Mesenteric fat pad (tissue), 1 donor: ENCODE data around the gene ESR1. TPM values are rescaled to one million over a fixed set of nuclear protein-coding genes. Genes with fewer than 3 reads are reported as not detected.
"Not testable (repeated sequence)": the region's sequence is repeated elsewhere in the genome, so short reads cannot be mapped to it uniquely, and the experiment has no call there.

Experiments
- DNase-seq: peaks from one replicate; pipeline ENCODE4 v3.0.0-alpha.2; 2020; ENCODE audit warnings: low spot score
- total RNA-seq: library from RNA; stranded (reverse); fragmentation: NEBNext Ultra II Directional; extraction: Animal tissue kit (Norgen Biotek cat#: 25700); gene quantifications from one replicate; pipeline ENCODE4 v1.2.1, GENCODE V29; 2021
- donor health status: DM: yes; HTN: yes; CAD: no.

Gene ESR1
- total RNA-seq, 1 donor from 2014 or later: 6.3 TPM

- no peak for DNase-seq
Measured at GRCh38 chr6:152124429-152125074, 317.1 kb downstream of the ESR1 start.

GRCh38 chr6:152127432-152128165 lies 320.1 kb downstream of the ESR1 start:
- DNase-seq: no peak

DNA sequence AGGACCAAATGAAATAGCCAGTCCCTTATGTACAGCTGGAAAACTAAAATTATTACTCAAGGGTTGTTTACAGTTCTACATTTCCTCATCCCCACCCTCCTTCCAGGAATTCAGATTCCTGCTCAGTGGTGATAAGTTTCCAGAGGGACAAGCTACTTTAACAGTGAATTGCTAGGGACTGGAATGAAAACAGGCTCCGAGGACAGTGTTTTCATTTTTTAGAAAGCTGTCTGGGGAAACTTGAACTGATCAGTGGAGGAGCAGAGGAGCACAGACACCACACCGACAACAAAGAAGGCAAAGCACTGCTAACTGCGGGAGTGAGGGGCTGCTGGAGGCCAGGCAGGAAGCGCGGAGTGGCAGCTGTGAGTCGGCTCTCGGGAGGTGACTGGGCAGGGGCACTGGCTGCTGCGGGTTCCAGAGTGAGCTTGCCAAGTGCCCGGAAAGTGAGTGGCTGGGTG lies 322.2 kb downstream of the ESR1 start:
- no peak for DNase-seq

GRCh38 chr6:152130441-152130840 lies 323.0 kb downstream of the ESR1 start:
- no peak for DNase-seq

- no peak for DNase-seq
Measured at GRCh38 chr6:152135755-152136448, 328.4 kb downstream of the ESR1 start.

GRCh38 chr6:152136449-152136825 lies 329.0 kb downstream of the ESR1 start:
- DNase-seq: no peak

DNA sequence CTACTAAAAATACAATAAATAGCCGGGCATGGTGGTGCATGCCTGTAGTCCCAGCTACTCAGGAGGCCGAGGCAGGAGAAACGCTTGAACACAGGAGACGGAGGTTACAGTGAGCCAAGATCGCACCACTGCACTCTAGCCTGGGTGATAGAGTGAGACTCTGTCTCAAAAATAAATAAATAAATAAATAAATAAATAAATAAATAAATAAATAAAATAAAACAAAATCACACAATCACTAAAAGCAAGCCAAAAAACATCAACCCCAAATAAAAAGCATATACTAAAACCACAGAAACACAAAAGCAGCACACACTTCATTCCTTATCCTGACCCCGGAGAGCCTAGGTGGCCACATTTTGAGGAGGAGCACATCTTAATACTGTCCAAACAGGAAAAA lies 330.9 kb downstream of the ESR1 start:
- DNase-seq: not testable (repeated sequence)

DNA sequence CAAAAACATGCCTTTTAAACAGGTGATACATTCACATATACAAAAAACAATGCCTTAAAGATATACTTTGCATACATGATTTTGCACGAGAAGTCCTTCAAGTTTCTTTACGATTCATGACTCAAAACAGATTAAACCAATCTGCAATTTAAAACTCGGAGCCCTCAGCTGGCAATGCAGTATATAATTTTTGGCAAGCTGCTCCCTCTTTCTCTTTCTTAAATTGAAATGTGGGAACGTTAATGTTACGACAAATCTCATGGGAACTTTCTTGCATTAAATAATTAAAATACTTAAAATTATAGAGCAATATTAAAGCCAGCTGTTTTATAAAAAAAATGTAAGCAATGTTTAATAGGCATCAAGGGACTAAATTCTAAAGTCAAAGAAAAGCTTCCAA lies 334.6 kb downstream of the ESR1 start:
- DNase-seq: no peak

DNA sequence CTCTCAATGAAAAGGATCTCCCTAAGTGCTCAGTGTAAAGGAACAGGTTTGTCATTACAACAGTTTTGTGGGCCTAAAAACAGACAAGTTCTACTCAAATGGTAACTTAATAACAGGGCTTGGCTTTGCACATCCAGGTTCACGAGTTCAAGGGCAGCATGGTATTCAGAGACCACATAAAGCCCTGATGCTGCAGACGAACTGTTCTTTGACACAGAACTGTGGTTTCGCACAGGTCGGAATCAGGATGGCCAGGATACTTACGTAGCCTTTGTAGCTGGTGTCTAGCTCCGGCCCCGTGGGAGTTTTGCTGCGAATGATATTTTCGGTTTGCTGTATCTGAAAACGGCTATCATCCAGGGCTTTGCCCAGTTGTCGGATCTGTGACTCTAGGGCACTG lies 335.9 kb downstream of the ESR1 start:
- DNase-seq: no peak

DNA sequence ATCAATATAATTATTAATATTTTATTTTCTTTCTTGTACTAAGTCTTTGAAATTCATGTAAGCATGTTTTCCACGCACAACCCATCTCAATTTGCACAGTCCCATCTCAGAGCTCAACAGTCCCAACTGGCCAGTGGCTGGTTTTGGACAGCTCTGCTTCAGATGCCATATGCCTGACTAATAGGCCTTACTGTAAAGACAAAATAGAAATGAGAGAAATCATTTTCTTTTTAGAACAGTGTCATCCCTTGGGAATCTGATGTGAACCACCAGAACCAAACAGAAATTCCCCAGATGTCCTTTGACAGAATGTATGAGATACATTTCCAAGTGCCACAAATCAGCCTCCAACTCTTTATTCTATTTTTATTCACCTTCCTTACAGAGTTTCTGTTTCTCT lies 338.9 kb downstream of the ESR1 start:
- no peak for DNase-seq

- DNase-seq: no peak
Measured at GRCh38 chr6:152147269-152147668, 339.8 kb downstream of the ESR1 start.

DNA sequence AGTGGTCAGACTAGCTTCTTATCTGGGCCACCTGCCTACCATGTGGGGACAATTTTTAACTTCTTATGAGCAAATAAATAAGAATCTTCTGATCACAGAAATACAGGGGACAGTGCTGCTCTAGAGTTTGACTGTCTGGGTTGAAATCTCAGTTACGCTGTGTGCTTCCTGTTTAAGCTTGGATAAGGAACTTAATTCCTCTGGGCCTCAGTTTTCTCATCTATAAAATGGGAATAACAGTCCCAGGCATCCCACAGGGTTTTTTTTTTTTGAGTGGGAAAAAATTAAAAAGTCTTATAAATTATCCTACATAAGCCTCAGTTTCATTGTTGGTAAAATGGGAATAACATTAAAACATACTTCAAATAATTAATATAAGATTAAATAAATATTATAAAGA lies 340.9 kb downstream of the ESR1 start:
- DNase-seq: no peak

GRCh38 chr6:152150196-152150595 lies 342.7 kb downstream of the ESR1 start:
- no peak for DNase-seq

GRCh38 chr6:152151920-152152319 lies 344.4 kb downstream of the ESR1 start:
- no peak for DNase-seq

DNA sequence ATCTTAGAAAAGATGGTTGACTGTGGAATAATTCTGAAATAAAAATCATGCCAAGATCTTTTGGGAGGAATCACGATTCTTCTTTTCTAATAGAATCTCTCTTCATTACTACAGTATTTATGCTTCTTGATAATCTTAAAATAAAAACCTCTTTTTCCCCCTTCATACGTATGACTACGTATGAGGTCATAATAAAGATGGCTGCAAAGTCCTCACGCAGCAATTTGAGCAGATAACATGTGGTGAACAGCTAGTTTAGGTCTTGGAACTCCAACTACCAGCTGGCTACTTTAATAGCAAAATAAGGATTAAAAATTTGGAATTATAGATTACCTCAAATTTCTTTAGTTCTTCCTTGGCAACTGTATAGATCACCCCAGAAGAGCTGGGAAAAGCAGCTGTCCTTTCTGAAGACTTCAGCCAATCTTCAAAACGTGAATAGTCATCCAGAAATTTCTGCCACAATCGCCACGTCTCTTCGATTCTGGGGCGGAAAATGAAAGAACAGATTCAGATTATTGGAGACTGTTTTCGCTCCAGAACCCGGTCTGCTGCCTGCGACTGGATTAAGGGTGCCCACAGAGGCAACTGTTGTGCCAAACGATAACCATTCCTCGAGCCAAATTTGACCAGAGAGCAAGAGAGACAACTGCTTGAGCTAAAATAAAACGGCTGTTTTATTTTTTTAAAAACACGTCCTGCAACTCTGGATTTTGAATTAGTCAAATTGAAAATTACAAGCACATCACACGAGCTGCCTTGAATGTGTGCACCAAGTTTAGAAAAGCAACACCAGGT lies 347.3 kb downstream of the ESR1 start:
- DNase-seq: no peak

DNA sequence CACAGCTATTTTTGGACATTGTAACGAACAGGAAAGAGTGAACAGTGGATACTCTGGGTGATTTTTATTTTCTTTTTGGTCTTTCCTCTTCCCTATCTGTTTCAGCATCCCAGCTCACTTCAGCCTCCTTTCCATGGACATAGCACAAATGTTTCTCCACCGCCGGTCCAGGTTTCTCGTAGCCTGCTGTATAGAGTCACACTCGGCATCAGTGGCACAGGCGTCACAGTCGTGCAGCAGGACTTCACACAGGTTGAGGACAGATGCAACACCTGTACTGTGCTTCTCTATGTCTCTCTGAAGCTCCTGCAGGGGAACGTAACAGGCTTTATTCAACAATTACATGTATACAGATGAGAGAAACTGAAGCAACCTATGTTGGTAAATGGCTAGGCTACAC lies 348.3 kb downstream of the ESR1 start:
- no peak for DNase-seq

GRCh38 chr6:152160346-152160745 lies 352.9 kb downstream of the ESR1 start:
- DNase-seq: no peak

DNA sequence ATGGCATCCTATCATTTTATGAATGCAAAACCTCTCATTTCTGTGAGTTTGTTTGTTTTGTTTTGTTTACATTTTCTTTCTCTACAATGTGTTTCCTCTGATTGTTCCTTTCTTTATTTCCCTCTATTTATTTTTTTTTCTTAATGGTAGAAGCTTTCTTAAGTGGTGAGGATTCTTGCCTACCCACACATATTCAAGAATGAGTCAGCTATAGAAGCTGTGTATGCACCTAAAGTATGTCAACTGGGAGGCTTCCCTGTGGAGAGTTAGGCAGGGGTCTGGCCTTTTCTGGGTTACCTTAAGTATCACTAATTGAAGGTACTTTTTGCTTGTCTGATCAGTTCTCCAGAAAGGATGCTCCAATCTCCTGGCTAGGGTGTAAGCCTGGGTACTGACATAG lies 354.0 kb downstream of the ESR1 start:
- no peak for DNase-seq

DNA sequence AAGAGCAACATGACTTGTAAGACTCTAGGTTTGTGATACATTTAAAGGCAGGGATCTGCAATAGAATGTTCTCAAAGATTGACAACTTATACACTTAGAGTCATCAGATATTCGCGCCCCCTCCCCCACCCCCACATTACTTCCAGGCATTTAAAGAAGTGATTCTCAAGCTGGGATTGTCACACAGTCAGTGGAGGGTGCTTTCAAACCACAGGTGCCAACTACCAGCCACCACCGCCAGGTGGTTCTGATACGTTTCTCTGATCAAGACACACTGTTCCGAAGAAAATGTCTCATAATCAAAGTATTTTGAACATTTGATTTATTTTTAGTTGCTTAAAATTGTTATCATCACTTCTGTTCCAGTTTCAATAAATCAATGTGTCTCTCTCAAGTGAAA lies 357.5 kb downstream of the ESR1 start:
- DNase-seq: no peak

GRCh38 chr6:152166497-152166896 lies 359.0 kb downstream of the ESR1 start:
- DNase-seq: no peak

- no peak for DNase-seq
Measured at GRCh38 chr6:152166897-152167296, 359.4 kb downstream of the ESR1 start.
